ENCODE data around the gene SPINK6.

The SPINK6 gene

DNA sequence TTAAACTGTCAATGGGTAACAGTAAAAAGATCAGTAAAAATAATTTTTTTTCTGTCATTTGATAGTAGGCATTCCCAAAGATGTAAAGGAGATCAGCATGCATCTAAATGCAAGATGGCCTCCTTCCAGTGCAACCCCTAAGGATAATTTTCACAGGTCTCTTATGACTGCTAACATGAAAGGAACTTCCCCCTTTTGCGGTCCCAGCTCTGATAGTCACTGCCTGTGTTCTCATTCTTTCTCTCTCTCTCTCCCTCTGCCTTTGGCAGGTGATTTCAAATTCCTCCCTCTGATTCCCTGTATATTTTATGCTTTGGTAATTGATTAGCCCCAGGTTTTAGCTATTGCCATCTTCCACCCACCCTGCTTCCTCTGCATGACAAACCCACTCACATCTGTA, 25.6 kb upstream of the SPINK6 start:
- TF ChIP-seq, protein P1, sequence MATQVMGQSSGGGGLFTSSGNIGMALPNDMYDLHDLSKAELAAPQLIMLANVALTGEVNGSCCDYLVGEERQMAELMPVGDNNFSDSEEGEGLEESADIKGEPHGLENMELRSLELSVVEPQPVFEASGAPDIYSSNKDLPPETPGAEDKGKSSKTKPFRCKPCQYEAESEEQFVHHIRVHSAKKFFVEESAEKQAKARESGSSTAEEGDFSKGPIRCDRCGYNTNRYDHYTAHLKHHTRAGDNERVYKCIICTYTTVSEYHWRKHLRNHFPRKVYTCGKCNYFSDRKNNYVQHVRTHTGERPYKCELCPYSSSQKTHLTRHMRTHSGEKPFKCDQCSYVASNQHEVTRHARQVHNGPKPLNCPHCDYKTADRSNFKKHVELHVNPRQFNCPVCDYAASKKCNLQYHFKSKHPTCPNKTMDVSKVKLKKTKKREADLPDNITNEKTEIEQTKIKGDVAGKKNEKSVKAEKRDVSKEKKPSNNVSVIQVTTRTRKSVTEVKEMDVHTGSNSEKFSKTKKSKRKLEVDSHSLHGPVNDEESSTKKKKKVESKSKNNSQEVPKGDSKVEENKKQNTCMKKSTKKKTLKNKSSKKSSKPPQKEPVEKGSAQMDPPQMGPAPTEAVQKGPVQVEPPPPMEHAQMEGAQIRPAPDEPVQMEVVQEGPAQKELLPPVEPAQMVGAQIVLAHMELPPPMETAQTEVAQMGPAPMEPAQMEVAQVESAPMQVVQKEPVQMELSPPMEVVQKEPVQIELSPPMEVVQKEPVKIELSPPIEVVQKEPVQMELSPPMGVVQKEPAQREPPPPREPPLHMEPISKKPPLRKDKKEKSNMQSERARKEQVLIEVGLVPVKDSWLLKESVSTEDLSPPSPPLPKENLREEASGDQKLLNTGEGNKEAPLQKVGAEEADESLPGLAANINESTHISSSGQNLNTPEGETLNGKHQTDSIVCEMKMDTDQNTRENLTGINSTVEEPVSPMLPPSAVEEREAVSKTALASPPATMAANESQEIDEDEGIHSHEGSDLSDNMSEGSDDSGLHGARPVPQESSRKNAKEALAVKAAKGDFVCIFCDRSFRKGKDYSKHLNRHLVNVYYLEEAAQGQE (IDR thresholded peaks at IDR 0.05; ENCODE audit: insufficient read depth in 1 of 2, low read depth in 2 of 2, low read length in 2 of 2), result no peak
- no peak for TF ChIP-seq TAF1 (IDR thresholded peaks at IDR 0.05; ENCODE audit: borderline replicate concordance, insufficient read depth, low read length)

DNA sequence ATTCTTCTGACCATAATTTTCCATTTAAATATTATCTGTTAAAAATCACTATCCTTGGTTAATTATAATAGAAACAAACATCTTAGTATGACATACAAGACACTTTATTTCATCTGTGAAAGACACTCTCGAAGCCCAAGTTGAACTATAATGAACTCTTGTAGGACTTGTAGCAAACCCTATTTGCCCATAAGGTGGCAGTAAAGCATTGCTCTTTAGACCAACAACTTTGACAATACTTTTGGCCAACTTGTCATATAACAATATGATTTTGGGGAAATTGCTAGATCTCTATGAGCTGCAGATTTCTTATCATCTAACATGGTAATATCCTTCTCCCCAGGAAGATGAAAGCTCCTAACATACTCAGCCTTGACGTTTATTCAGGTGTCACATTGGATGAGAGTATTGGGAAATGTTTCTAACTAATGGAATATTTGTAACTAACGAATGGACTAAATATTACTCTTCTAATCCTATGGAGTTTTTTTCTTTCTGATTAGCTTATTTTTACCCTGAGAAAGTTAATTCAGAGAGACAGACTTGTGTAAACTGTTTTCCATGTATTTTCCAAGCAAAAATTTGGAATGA, 23.5 kb upstream of the SPINK6 start:
- TF ChIP-seq, protein P1 (IDR thresholded peaks at IDR 0.05; ENCODE audit: insufficient read depth in 1 of 2, low read depth in 2 of 2, low read length in 2 of 2), result no peak
- TF ChIP-seq TAF1 (IDR thresholded peaks at IDR 0.05; ENCODE audit: borderline replicate concordance, insufficient read depth, low read length) (no peak), POLR2AphosphoS5 (IDR thresholded peaks at IDR 0.05; ENCODE audit: low read depth, low read length) (no peak), SIN3A (IDR thresholded peaks at IDR 0.05; ENCODE audit: borderline replicate concordance, insufficient read depth, low read length) (no peak), FOXP2 (optimal IDR thresholded peaks at IDR 0.05; ENCODE audit: borderline replicate concordance, extremely low read depth, extremely low read length, insufficient read depth) (no peak)

DNA sequence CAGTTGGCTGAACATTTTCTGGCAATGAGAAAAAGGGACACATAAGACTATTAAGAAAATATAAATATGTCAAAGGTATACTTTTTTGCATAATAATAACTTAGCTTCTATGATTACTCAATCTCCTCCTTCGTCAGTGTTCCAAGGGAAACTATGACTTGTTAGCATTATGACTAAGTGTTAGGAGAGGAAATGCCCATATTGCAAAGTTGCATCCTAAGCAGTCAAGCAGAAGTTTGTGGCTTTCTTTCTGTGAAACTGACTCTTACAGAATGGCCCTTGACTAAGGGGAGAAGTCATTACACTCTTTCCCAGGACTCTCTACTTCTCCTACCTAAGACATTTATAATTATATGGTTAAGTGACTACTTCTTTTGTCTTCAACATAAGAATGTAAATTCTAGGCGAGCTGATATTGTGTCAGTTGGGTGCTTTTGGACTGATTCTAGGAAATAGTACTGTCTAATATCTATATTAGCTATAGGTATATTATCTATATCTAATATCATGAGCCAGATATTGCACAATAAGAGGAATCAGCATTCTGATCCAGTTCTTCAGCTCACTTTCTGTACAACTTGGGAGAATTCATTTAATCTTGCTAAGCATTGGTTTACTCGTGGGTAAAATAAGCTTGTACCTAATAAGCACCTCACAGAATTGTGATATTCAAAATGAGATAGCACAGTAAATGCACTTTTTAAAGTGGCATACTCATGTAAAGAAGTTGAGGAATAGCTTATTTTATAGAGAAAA, 16.4 kb upstream of the SPINK6 start:
- TF ChIP-seq TAF1 (IDR thresholded peaks at IDR 0.05; ENCODE audit: borderline replicate concordance, insufficient read depth, low read length) (no peak), POLR2AphosphoS5 (IDR thresholded peaks at IDR 0.05; ENCODE audit: low read depth, low read length) (no peak), SIN3A (IDR thresholded peaks at IDR 0.05; ENCODE audit: borderline replicate concordance, insufficient read depth, low read length) (no peak), FOXP2 (optimal IDR thresholded peaks at IDR 0.05; ENCODE audit: borderline replicate concordance, extremely low read depth, extremely low read length, insufficient read depth) (no peak)
- TF ChIP-seq, protein P1 (IDR thresholded peaks at IDR 0.05; ENCODE audit: insufficient read depth in 1 of 2, low read depth in 2 of 2, low read length in 2 of 2), result no peak

DNA sequence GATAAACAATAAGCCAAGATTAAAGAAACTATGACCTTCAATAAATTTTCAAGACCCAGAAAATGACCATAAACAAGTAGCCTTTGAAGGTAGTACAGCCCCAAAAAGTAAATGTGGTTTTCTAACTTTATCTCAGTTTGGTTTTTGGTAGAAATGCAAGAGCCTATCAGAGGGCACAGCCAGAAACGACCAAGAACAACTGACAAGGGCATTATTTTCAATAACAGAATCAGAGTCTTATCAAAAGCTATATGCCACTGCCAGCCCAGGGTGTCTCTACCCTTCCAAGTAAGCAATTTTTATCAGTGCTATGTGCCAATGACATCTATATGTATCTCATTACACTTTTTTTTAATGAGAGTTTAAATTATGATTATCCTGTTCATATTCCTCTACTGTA, 11.8 kb upstream of the SPINK6 start:
- TF ChIP-seq, protein P1 (IDR thresholded peaks at IDR 0.05; ENCODE audit: insufficient read depth in 1 of 2, low read depth in 2 of 2, low read length in 2 of 2), result no peak
- no peak for TF ChIP-seq TAF1 (IDR thresholded peaks at IDR 0.05; ENCODE audit: borderline replicate concordance, insufficient read depth, low read length)
- TF ChIP-seq FOXP2 (optimal IDR thresholded peaks at IDR 0.05; ENCODE audit: borderline replicate concordance, extremely low read depth, extremely low read length, insufficient read depth), result no peak
- TF ChIP-seq POLR2AphosphoS5 (IDR thresholded peaks at IDR 0.05; ENCODE audit: low read depth, low read length), result no peak
- no peak for TF ChIP-seq SIN3A (IDR thresholded peaks at IDR 0.05; ENCODE audit: borderline replicate concordance, insufficient read depth, low read length)

Measured in PFSK-1 (cell line).